GM12865 (cell line): Measurements from ENCODE around the gene HDLBP.
"Not testable (repeated sequence)": the region's sequence is repeated elsewhere in the genome, so short reads cannot be mapped to it uniquely, and the experiment has no call there.

Experiments used
- DNase-seq: peaks from one replicate; pipeline ENCODE4 v3.0.0; 2010; ENCODE audit warnings: low read depth
- H3K4me3 ChIP-seq: 2 replicates; pipeline ENCODE4 v1.5.1; 2011; ENCODE audit warnings: mild to moderate bottlenecking, low read depth, low read length, control low read depth
- TF ChIP-seq, protein P1 (sequence below): IDR thresholded peaks from 2 replicates; pipeline ENCODE4 v1.5.1; 2011; ENCODE audit warnings: low read length, control low read depth, low read depth, inconsistent platforms; ENCODE audit not compliant: insufficient read depth; ENCODE audit errors: missing control alignments

HDLBP gene

DNA sequence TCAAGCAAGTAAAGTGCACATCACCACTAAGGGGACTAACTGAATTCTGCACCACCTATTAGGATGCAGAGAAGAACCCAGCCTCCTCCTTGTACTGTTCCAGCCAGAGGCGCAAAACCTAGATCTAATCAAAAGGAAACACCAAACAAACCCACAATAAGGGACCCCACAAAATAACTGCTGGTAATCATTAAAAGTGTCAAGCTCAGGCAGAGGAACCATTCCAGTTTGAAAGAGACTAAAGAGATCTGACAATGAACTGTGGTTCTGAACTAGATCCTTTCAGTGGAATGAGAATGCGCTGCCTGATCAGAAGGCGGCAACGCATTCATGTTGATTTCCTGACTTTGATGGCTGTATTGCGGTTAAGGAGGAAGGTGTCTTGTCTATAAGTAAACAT, 16.8 kb downstream of the HDLBP start:
- TF ChIP-seq, protein P1, sequence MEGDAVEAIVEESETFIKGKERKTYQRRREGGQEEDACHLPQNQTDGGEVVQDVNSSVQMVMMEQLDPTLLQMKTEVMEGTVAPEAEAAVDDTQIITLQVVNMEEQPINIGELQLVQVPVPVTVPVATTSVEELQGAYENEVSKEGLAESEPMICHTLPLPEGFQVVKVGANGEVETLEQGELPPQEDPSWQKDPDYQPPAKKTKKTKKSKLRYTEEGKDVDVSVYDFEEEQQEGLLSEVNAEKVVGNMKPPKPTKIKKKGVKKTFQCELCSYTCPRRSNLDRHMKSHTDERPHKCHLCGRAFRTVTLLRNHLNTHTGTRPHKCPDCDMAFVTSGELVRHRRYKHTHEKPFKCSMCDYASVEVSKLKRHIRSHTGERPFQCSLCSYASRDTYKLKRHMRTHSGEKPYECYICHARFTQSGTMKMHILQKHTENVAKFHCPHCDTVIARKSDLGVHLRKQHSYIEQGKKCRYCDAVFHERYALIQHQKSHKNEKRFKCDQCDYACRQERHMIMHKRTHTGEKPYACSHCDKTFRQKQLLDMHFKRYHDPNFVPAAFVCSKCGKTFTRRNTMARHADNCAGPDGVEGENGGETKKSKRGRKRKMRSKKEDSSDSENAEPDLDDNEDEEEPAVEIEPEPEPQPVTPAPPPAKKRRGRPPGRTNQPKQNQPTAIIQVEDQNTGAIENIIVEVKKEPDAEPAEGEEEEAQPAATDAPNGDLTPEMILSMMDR: no peak
- DNase-seq: no peak
- no peak overlapping the region for H3K4me3 ChIP-seq

DNA sequence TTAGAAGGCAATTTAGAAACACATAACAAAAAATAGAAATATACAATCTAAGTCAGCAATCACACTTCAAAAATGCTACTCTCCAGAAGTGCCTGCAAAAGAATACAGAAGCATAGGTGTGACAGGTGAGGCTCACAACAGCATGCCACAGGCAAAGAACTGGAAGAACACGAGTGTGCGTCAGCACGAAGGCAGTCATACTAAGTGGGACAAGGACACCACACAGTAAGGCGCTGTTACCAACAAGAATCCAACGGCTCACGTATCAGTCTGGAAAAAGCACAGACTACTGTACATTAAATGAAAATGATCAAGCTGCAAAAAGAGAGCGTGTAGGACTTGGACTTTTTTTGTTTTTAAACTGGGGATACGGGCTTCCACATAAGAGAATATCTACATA, 18.7 kb downstream of the HDLBP start:
- TF ChIP-seq, protein P1: no peak
- no peak for DNase-seq

DNA sequence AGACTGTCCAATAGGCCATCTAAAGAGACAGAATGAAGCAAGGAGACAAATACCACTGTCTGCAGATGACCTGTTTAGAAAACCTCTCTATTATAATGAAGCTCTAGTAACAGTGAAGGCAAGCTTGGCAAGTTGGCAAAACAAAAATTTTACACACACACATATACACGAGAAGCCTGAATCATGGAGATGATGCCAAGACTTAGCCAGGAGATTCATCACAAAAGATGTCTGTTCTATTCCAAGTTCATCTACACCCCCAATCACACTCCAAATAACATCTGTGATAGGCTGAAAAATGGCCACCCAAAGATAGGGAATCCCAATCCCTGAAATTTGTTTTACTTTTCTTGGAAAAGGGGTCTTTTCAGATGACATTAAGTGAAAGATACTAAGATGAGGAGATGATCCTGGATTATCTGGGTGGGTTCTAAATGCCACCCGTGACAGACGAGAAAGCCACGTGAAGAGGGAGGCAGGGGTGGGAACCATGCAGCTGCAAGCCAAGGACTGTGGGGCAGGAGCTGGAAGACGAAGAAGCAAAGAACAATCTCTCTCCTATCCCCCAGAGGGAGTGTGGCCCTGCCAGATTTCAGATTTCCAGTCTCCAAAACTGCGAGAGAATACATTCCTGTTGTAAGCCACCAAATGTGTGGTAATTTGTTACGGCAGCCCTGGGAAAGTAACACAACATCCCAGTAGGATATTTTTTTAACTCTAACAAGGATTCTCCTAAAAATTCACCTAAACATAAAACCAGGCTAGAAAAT, 20.0 kb downstream of the HDLBP start:
- DNase-seq: no peak
- TF ChIP-seq, protein P1: no peak
- no peak overlapping the region for H3K4me3 ChIP-seq

More for the DNA sequence above, 18.7 kb downstream of the HDLBP start:
- H3K4me3 ChIP-seq: no peak overlapping the region

- H3K4me3 ChIP-seq, DNase-seq: not testable (repeated sequence)
Observed at GRCh38 chr2:241293378-241293797, 22.1 kb downstream of the HDLBP start.

- no peak overlapping the region for H3K4me3 ChIP-seq
- no peak for DNase-seq
- TF ChIP-seq, protein P1: no peak
Observed at GRCh38 chr2:241291977-241292376, 23.5 kb downstream of the HDLBP start.

DNA sequence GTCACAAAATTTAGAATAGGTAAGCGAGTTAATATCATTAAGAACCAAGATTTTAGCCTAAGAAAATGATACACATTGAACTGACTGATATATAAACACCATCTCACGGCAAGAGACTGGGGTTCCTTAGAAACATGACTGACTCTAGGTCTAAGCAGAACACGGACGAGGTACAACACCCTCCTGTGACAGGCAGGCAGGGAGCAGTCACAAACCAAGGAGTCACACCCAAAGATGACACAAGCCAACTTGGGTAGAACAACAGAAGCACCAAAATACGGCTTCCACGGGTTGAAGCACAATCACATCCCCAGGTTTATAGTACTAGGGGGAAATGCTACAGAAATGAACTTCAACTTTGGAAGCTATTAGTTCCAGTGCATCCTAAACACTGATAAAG, 24.3 kb downstream of the HDLBP start:
- DNase-seq: no peak
- TF ChIP-seq, protein P1: no peak
- H3K4me3 ChIP-seq: no peak overlapping the region

GRCh38 chr2:241289597-241289996, 25.9 kb downstream of the HDLBP start:
- no peak overlapping the region for H3K4me3 ChIP-seq
- TF ChIP-seq, protein P1: no peak

More at GRCh38 chr2:241289597-241289996, 25.9 kb downstream of the HDLBP start:
- no peak for DNase-seq
